SH-SY5Y (cell line): Measurements from ENCODE around the gene TMEM184C.

Source experiments
- GATA2 ChIP-seq: IDR thresholded peaks from 2 replicates; pipeline ENCODE4 v1.6.1; 2011; ENCODE audit warnings: mild to moderate bottlenecking, low read depth, low read length
- GATA3 ChIP-seq: IDR thresholded peaks from 2 replicates; pipeline ENCODE4 v1.6.1; 2011; ENCODE audit warnings: low read depth, mild to moderate bottlenecking, low read length, moderate library complexity

DNA sequence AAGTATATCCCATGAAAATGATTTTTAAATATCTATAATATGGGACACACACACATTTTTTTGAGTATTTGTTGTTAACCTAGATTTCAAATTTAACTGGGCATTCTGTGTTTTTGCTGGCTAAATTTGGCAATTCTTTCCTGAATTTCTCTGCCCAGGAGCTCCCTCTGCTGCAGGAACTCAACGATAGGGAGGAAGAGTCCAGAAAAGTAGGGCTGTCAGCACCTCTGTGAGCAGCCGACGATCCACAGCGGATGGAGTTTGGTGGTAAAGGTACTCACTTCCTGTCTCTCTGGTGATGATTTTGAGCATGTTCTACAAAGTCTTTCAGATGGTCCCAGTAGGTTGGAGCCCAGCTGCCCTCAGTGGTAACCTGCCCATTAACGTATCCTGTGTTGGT is 23.1 kb upstream of the TMEM184C start:
- no peak for TF ChIP-seq GATA2
- TF ChIP-seq GATA3: no peak
